ENCODE data around the gene GTF2A1L.
"Not testable (repeated sequence)": the region's sequence is repeated elsewhere in the genome, so short reads cannot be mapped to it uniquely, and the experiment has no call there.

GTF2A1L gene

GRCh38 chr2:48613211-48613610 lies 4.4 kb upstream of the GTF2A1L start:
- no peak for DNase-seq

- not testable (repeated sequence) for DNase-seq
Measured at GRCh38 chr2:48614581-48614980, 3.1 kb upstream of the GTF2A1L start.

- no peak for DNase-seq
Measured at GRCh38 chr2:48619526-48619925, 1.9 kb downstream of the GTF2A1L start.

- no peak for DNase-seq
Measured at GRCh38 chr2:48620604-48621003, 2.9 kb downstream of the GTF2A1L start.

- not testable (repeated sequence) for DNase-seq
Measured at GRCh38 chr2:48622691-48623090, 5.0 kb downstream of the GTF2A1L start.

- DNase-seq = no peak
Measured at GRCh38 chr2:48624696-48625095, 7.0 kb downstream of the GTF2A1L start.

- DNase-seq = no peak
Measured at GRCh38 chr2:48626047-48626446, 8.4 kb downstream of the GTF2A1L start.

GRCh38 chr2:48633143-48633542 lies 15.5 kb downstream of the GTF2A1L start:
- no peak for DNase-seq

GRCh38 chr2:48635786-48636185 lies 18.1 kb downstream of the GTF2A1L start:
- no peak for DNase-seq

GRCh38 chr2:48638261-48638660 lies 20.6 kb downstream of the GTF2A1L start:
- DNase-seq = no peak

- DNase-seq = no peak
Measured at GRCh38 chr2:48651158-48651790, 33.6 kb downstream of the GTF2A1L start.

- no peak for DNase-seq
Measured at GRCh38 chr2:48668992-48669391, 51.3 kb downstream of the GTF2A1L start.

GRCh38 chr2:48673581-48673980 lies 55.9 kb downstream of the GTF2A1L start:
- DNase-seq = no peak

- no peak for DNase-seq
Measured at GRCh38 chr2:48674933-48675332, 57.3 kb downstream of the GTF2A1L start.

- DNase-seq = no peak
Measured at GRCh38 chr2:48677450-48677849, 59.8 kb downstream of the GTF2A1L start.

- no peak for DNase-seq
Measured at GRCh38 chr2:48685126-48685525, 67.5 kb downstream of the GTF2A1L start.

- no peak for DNase-seq
Measured at GRCh38 chr2:48691935-48692691, 74.5 kb downstream of the GTF2A1L start.

- no peak for DNase-seq
Measured at GRCh38 chr2:48693066-48693465, 75.4 kb downstream of the GTF2A1L start.

- no peak for DNase-seq
Measured at GRCh38 chr2:48693645-48694044, 76.0 kb downstream of the GTF2A1L start.

- no peak for DNase-seq
Measured at GRCh38 chr2:48694149-48694548, 76.5 kb downstream of the GTF2A1L start.

GRCh38 chr2:48695991-48696390 lies 78.3 kb downstream of the GTF2A1L start:
- DNase-seq = no peak

- no peak for DNase-seq
Measured at GRCh38 chr2:48696881-48697280, 79.2 kb downstream of the GTF2A1L start.

GRCh38 chr2:48699348-48699930 lies 81.8 kb downstream of the GTF2A1L start:
- DNase-seq = no peak

GRCh38 chr2:48703621-48704020 lies 86.0 kb downstream of the GTF2A1L start:
- not testable (repeated sequence) for DNase-seq

Measured in T1000 (cell line).